K562 (cell line): ENCODE measurements around the gene S100A8. TPM values are rescaled to one million over a fixed set of nuclear protein-coding genes. Genes with fewer than 3 reads are reported as not detected.

Source experiments
- ELF1 ChIP-seq: fragments of 200-800 bp; sonication (Bioruptor generic); IDR thresholded peaks from 2 replicates; pipeline ENCODE4 v1.6.1; 2016; ENCODE audit warnings: missing genetic modification characterization, missing compliant biosample characterization
- FOXK2 ChIP-seq, 2 experiments: fragments of 450-650 bp; IDR thresholded peaks in 1 of 2; conservative IDR thresholded peaks in 1 of 2; 2 replicates each; pipeline ENCODE4 v1.6.1; 2016; ENCODE audit warnings: low read depth in 2 of 2, mild to moderate bottlenecking in 1 of 2
- GABPA ChIP-seq: fragments of 200-800 bp; sonication (Bioruptor generic); conservative IDR thresholded peaks from 2 replicates; pipeline ENCODE4 v1.6.1; 2016; ENCODE audit warnings: low read depth, missing genetic modification characterization, missing compliant biosample characterization
- LEF1 ChIP-seq: fragments of 450-650 bp; IDR thresholded peaks from 2 replicates; pipeline ENCODE4 v1.6.1; 2016; ENCODE audit warnings: mild to moderate bottlenecking
- MIER1 ChIP-seq: fragments of 450-650 bp; IDR thresholded peaks from 2 replicates; pipeline ENCODE4 v1.6.1; 2016; ENCODE audit warnings: antibody characterized with exemption, mild to moderate bottlenecking, low read depth
- NFYB ChIP-seq: IDR thresholded peaks from 2 replicates; pipeline ENCODE4 v1.6.1; 2011; ENCODE audit warnings: mild to moderate bottlenecking, moderate library complexity; ENCODE audit not compliant: insufficient read length; ENCODE audit errors: extremely low read depth
- PML ChIP-seq: IDR thresholded peaks from 2 replicates; pipeline ENCODE4 v1.6.1; 2012; ENCODE audit warnings: low read length, inconsistent platforms
- SAFB ChIP-seq: fragments of 200-400 bp; formaldehyde crosslinking; IDR thresholded peaks from 2 replicates; pipeline ENCODE4 v1.6.1; 2017; ENCODE audit warnings: low read depth, low read length, borderline replicate concordance
- ZNF12 ChIP-seq: sonication (generic); formaldehyde crosslinking; IDR thresholded peaks from 2 replicates; pipeline ENCODE4 v1.4.0; 2020; ENCODE audit warnings: mild to moderate bottlenecking, missing genetic modification reagents
- ZNF121 ChIP-seq: sonication (generic); formaldehyde crosslinking; conservative IDR thresholded peaks from 2 replicates; pipeline ENCODE4 v1.8.0; 2022; ENCODE audit warnings: missing genetic modification reagents
- ZNF3 ChIP-seq: fragments of 250-450 bp; sonication (Bioruptor Pico); IDR thresholded peaks from 2 replicates; pipeline ENCODE4 v1.5.0; 2021; ENCODE audit warnings: mild to moderate bottlenecking, moderate library complexity
- polyA plus RNA-seq, 8 experiments: library from polyadenylated mRNA; depleted of rRNA in 4 of 8; stranded (reverse) in 5 of 8; unstranded in 3 of 8; fragments of >200 nt; fragmentation: Nextera tagmentation in 2 of 8; fragmentation: Illumina TruSeq in 1 of 8; extraction: Ambion mirVana in 2 of 8; extraction: Trizol in 1 of 8; gene quantifications; 2 replicates each; pipeline versions ENCODE4 v1.2.1 to v1.2.3, GENCODE V29; 2011 to 2014; ENCODE audit warnings: inconsistent platforms in 1 of 8, missing spikeins in 1 of 8
- total RNA-seq, 7 experiments: library from RNA; depleted of rRNA in 6 of 7; stranded (reverse); fragments of >200 nt in 6 of 7; fragmentation: Illumina TruSeq in 2 of 7; extraction: Trizol in 2 of 7; gene quantifications; 2 replicates each; pipeline versions ENCODE4 v1.2.1 to v1.2.3, GENCODE V29; 2011 to 2021; ENCODE audit warnings: low replicate concordance in 1 of 7
- TF ChIP-seq, protein P1 (sequence below): fragments of 250-450 bp; sonication (Bioruptor Pico); IDR thresholded peaks from 2 replicates; pipeline ENCODE4 v1.8.0; 2022; ENCODE audit warnings: moderate library complexity, mild to moderate bottlenecking, inconsistent platforms
- TF ChIP-seq, protein P2 (sequence below): sonication (generic); formaldehyde crosslinking; IDR thresholded peaks from 2 replicates; pipeline ENCODE4 v1.4.0; 2020; ENCODE audit warnings: mild to moderate bottlenecking, missing genetic modification reagents
- TF ChIP-seq, protein P3 (sequence below): sonication (generic); formaldehyde crosslinking; IDR thresholded peaks from 2 replicates; pipeline ENCODE4 v1.8.0; 2022; ENCODE audit warnings: mild to moderate bottlenecking, missing genetic modification reagents
- TF ChIP-seq, protein P4 (sequence below): fragments of 450-650 bp; formaldehyde crosslinking; IDR thresholded peaks from 2 replicates; pipeline ENCODE4 v1.4.0; 2020; ENCODE audit warnings: mild to moderate bottlenecking, mixed read lengths
- TF ChIP-seq, protein P5 (sequence below): fragments of 450-650 bp; IDR thresholded peaks from 2 replicates; pipeline ENCODE4 v1.6.1; 2017; ENCODE audit warnings: antibody characterized with exemption

Gene S100A8
- total and polyA plus RNA-seq, 9 of the 15 experiments (the other 6 are each of a cell fraction or from before 2014, with no cell fraction given): 0.15 to 0.60 TPM; not detected in 7

DNA sequence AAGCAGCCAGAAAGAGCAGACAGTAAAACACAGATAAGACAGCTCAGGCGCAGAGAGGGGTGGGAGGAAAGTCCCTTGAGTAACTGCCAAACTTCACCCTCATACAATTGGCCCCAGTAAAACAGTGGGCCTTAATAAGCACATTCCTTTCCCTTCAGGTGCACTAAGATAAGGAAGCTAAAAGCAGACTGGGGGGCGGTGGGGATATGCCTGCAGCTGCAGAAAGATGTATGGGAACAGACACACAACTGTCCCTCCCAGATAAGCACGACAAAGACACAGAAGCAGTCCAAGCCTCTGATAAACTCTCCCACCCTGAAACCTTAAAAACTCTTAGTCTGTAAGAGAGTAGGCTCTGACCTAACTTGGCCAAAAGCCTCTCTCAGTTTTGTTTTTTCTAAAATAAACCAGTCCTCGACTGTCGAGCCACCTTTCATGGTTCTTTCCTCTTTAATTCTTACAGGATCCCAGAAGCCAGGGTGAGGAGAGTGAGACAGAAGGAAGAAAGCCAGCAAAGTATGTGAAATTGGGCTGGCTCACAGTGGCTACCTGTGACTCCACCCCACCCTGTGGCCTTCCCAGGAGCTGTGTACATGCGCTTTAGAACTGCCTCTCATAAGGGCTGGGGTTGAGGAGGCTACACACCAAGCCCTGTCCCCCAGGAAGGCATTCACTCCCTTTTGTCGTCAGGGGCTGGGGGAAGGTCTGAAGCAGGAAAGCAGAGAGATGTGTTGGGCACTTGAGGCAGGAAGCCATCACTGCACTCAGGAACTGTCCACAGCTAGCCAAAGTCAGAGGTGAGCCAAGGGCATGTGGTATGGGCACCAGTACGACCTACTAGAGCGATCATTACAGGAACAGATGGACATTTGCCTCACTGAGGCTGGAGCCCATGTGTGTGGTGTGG is 46.8 kb downstream of the S100A8 start (continued):
- TF ChIP-seq, protein P1, sequence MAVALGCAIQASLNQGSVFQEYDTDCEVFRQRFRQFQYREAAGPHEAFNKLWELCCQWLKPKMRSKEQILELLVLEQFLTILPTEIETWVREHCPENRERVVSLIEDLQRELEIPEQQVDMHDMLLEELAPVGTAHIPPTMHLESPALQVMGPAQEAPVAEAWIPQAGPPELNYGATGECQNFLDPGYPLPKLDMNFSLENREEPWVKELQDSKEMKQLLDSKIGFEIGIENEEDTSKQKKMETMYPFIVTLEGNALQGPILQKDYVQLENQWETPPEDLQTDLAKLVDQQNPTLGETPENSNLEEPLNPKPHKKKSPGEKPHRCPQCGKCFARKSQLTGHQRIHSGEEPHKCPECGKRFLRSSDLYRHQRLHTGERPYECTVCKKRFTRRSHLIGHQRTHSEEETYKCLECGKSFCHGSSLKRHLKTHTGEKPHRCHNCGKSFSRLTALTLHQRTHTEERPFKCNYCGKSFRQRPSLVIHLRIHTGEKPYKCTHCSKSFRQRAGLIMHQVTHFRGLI (CRISPR knock-in tag): peak; percentile 78; the same call in 1 of the 2 replicates
- TF ChIP-seq, protein P2, sequence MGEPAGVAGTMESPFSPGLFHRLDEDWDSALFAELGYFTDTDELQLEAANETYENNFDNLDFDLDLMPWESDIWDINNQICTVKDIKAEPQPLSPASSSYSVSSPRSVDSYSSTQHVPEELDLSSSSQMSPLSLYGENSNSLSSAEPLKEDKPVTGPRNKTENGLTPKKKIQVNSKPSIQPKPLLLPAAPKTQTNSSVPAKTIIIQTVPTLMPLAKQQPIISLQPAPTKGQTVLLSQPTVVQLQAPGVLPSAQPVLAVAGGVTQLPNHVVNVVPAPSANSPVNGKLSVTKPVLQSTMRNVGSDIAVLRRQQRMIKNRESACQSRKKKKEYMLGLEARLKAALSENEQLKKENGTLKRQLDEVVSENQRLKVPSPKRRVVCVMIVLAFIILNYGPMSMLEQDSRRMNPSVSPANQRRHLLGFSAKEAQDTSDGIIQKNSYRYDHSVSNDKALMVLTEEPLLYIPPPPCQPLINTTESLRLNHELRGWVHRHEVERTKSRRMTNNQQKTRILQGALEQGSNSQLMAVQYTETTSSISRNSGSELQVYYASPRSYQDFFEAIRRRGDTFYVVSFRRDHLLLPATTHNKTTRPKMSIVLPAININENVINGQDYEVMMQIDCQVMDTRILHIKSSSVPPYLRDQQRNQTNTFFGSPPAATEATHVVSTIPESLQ (CRISPR knock-in tag): no peak
- TF ChIP-seq LEF1 (peak; percentile 99), ZNF12 (CRISPR knock-in tag) (peak; percentile 42; the same call in 1 of the 2 replicates), MIER1 (no peak; the same call in 1 of the 2 replicates), ELF1 (tag) (peak; percentile 66; the same call in 1 of the 2 replicates), NFYB (no peak), FOXK2 (conservative IDR thresholded peaks at IDR 0.05 in 1 of 2, IDR thresholded peaks at IDR 0.05 in 1 of 2; ENCODE audit: low read depth in 2 of 2) (peak in 1 of 2 experiments; percentile 68; a peak in 2 of 4 replicates), PML (peak; percentile 99), ZNF121 (CRISPR knock-in tag) (no peak), GABPA (tag) (0 out of 2 replicates have a peak, but pooled peaks have one; percentile 23), SAFB (no peak), ZNF3 (CRISPR knock-in tag) (no peak)
- TF ChIP-seq, protein P3, sequence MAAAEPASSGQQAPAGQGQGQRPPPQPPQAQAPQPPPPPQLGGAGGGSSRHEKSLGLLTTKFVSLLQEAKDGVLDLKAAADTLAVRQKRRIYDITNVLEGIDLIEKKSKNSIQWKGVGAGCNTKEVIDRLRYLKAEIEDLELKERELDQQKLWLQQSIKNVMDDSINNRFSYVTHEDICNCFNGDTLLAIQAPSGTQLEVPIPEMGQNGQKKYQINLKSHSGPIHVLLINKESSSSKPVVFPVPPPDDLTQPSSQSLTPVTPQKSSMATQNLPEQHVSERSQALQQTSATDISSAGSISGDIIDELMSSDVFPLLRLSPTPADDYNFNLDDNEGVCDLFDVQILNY (CRISPR knock-in tag): no peak
- TF ChIP-seq, protein P4, sequence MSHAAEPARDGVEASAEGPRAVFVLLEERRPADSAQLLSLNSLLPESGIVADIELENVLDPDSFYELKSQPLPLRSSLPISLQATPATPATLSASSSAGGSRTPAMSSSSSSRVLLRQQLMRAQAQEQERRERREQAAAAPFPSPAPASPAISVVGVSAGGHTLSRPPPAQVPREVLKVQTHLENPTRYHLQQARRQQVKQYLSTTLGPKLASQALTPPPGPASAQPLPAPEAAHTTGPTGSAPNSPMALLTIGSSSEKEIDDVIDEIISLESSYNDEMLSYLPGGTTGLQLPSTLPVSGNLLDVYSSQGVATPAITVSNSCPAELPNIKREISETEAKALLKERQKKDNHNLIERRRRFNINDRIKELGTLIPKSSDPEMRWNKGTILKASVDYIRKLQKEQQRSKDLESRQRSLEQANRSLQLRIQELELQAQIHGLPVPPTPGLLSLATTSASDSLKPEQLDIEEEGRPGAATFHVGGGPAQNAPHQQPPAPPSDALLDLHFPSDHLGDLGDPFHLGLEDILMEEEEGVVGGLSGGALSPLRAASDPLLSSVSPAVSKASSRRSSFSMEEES (CRISPR knock-in tag): no peak
- TF ChIP-seq, protein P5, sequence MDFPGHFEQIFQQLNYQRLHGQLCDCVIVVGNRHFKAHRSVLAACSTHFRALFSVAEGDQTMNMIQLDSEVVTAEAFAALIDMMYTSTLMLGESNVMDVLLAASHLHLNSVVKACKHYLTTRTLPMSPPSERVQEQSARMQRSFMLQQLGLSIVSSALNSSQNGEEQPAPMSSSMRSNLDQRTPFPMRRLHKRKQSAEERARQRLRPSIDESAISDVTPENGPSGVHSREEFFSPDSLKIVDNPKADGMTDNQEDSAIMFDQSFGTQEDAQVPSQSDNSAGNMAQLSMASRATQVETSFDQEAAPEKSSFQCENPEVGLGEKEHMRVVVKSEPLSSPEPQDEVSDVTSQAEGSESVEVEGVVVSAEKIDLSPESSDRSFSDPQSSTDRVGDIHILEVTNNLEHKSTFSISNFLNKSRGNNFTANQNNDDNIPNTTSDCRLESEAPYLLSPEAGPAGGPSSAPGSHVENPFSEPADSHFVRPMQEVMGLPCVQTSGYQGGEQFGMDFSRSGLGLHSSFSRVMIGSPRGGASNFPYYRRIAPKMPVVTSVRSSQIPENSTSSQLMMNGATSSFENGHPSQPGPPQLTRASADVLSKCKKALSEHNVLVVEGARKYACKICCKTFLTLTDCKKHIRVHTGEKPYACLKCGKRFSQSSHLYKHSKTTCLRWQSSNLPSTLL: no peak
